Medulla oblongata (tissue), 1 donor: ENCODE measurements around the gene IFI16.
"Not testable (repeated sequence)": the region's sequence is repeated elsewhere in the genome, so short reads cannot be mapped to it uniquely, and the experiment has no call there.

Experiments used
- DNase-seq: peaks from one replicate; pipeline ENCODE4 v3.0.0-alpha.2; 2015; ENCODE audit errors: extremely low spot score

The IFI16 gene

DNA sequence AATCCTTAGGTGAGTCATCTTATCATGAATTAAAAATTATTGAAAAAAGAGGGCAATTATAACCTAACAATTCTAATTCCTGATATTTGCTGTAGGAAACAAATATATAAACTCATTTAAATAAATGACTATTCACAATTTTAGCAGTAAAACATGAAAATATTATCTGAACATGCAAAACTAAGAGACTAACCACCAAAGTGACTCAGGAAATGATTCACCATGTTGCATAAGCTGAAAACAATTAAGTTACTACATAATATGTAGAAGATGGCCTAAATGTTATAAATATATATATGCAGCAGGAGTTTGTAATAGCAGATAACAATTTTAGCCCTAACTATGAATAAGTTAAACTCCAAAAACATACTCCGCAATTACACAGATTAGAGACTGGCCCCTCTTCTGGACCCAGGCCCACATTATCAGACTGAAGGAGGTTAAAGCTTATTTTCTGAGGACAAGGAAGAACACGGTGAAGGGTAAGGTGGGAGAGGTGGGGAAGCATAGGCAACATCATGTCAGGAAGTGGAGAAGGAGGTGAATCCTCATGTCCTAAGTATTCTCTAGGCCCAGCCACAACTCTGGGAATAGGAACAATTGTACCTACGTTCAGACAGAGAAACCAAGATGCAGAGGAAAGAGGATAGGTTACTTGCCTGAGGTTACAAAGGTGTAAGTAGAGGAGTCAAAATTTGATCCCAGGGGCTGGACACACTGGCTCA is 82.5 kb downstream of the IFI16 start:
- no peak for DNase-seq

DNA sequence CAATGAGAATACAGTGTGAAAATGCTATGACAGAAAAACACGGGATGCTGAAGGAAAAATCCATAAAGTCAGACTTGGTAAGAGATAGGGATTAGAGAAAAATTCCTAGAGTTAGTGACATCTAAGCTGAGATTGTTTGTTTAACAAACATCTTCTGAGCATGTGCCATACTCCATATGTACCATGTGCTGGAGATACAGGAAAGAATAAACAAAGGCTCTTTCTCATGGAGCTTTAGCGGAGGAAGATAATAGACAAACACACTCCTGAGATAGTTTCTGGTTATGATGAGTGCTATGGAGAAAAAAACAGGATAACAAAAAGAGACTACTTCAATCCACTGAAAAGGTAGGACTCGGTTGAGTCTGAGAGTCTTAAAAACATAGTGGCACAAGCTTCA is 88.9 kb downstream of the IFI16 start:
- no peak for DNase-seq

DNA sequence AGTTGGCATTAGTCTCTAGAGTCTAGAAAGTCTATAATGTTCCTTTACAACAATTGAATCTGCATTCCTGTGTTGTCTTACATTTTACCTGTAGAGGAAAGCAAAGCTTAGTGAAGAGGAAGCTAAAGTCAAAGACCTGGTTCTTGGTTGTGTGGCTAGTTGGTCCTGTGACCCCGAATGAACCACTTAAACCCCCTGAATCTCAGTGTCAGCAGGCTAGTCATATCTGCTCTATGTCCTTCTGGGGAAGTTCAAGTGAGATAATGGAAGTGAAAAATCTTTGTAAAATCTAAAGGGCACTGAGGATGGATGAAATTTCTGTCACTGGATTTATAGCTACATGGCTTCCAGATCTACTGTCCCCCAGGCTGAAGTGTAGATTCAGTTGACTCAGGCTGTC is 90.9 kb downstream of the IFI16 start:
- no peak for DNase-seq

DNA sequence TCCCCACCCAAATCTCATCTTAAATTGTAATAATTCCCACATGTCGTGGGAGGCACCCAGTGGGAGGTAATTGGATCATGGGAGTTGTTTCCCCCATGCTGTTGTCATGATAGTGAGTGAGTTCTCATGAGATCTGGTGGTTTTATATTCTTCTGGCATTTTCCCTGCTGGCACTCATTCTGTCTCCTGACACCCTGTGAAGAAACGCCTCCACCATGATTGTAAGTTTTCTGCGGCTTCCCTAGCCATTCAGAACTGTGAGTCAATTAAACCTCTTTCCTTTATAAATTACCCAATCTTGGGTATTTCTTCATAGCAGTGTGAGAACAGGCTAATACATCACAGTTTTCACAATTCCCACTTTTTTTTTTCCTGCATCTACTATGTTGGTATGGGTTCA is 93.3 kb downstream of the IFI16 start:
- not testable (repeated sequence) for DNase-seq
